HepG2 (cell line): ENCODE results near the gene ENG. TPM values are rescaled to one million over a fixed set of nuclear protein-coding genes. Genes with fewer than 3 reads are reported as not detected.
"Not testable (repeated sequence)": the region's sequence is repeated elsewhere in the genome, so short reads cannot be mapped to it uniquely, and the experiment has no call there.

ENCODE experiments used
- ATAC-seq: fragments of 200-7000 bp; cut with Tn5 transposase; 3 replicates; pipeline ENCODE4 v1.9.1; 2020; ENCODE audit warnings: mild to moderate bottlenecking, moderate library complexity
- BruUV-seq: library from RNA; stranded (reverse); fragments of 400-500 nt; replicated peaks from 2 replicates; lab custom pipeline; 2021; lab: Mats Ljungman, UMichigan
- CTCF ChIA-PET: fragments of 300-600 bp; formaldehyde crosslinking; extraction: SDS; loops from one replicate; lab custom pipeline; 2021; ENCODE audit warnings: low total read pairs, inconsistent platforms, low intra/inter-chr PET ratio; lab: Yijun Ruan, JAX
- POLR2A ChIA-PET: fragments of 350-600 bp; sonication (Branson Sonifier 250); formaldehyde crosslinking; loops from one replicate; lab custom pipeline; 2020; ENCODE audit warnings: antibody characterized with exemption, inconsistent platforms; lab: Yijun Ruan, JAX
- DNase-seq: peaks from one replicate; pipeline ENCODE4 v3.0.0-alpha.2; 2015; ENCODE audit warnings: low spot score
- FAIRE-seq: peaks from 3 replicates; lab custom pipeline; 2011; peaks lifted over from hg19 to GRCh38; lab: Jason Lieb, UNC
- H2AFZ ChIP-seq: one replicate; pipeline ENCODE4 v1.6.1; 2011; ENCODE audit warnings: low read length, inconsistent platforms
- H3K27ac ChIP-seq: fragments of 300-600 bp; 3 replicates; pipeline ENCODE4 v1.8.0; 2011; ENCODE audit warnings: mixed run types, mild to moderate bottlenecking, mixed read lengths, low read length, inconsistent platforms; ENCODE audit not compliant: insufficient read depth; ENCODE audit errors: extremely low read length
- H3K27me3 ChIP-seq, 2 experiments: fragments of 200-600 bp in 1 of 2; 2 replicates in 1 of 2; 3 replicates in 1 of 2; pipeline versions ENCODE4 v1.6.0 to v1.8.0; 2011; ENCODE audit warnings: low read length in 2 of 2, mild to moderate bottlenecking in 2 of 2, moderate library complexity in 2 of 2, inconsistent platforms in 1 of 2; ENCODE audit not compliant: insufficient read depth in 2 of 2, control insufficient read depth in 1 of 2
- H3K36me3 ChIP-seq, 2 experiments: fragments of 200-600 bp in 1 of 2; replicated peaks in 1 of 2; 2 replicates in 1 of 2; 3 replicates in 1 of 2; pipeline versions ENCODE4 v1.5.1 to v1.8.0; 2011; ENCODE audit warnings: low read length in 2 of 2, inconsistent platforms in 1 of 2; ENCODE audit not compliant: insufficient read depth in 2 of 2, control insufficient read depth in 1 of 2
- H3K4me1 ChIP-seq: 2 replicates; pipeline ENCODE4 v1.5.1; 2012; ENCODE audit warnings: low read length, inconsistent platforms; ENCODE audit not compliant: insufficient read depth
- H3K4me2 ChIP-seq: 2 replicates; pipeline ENCODE4 v1.6.0; 2011; ENCODE audit warnings: low read depth, low read length, inconsistent platforms
- H3K4me3 ChIP-seq, 3 experiments: fragments of 200-600 bp in 1 of 3; sonication (generic), shearing (Covaris generic) in 1 of 3; replicated peaks in 1 of 3; 2 replicates each; pipeline ENCODE4 v1.5.1; 2011 to 2016; ENCODE audit warnings: low read length in 3 of 3, inconsistent platforms in 2 of 3, low read depth in 2 of 3, mild to moderate bottlenecking in 2 of 3, control low read depth in 1 of 3, mixed read lengths in 1 of 3; ENCODE audit not compliant: insufficient read depth in 1 of 3
- H3K79me2 ChIP-seq: one replicate; pipeline ENCODE4 v1.6.1; 2011; ENCODE audit warnings: low read length, inconsistent platforms; ENCODE audit not compliant: insufficient read depth
- H3K9ac ChIP-seq: 2 replicates; pipeline ENCODE4 v1.6.0; 2011; ENCODE audit warnings: mild to moderate bottlenecking, low read depth, low read length, inconsistent platforms; ENCODE audit not compliant: insufficient read depth
- H3K9me3 ChIP-seq: 2 replicates; pipeline ENCODE4 v1.5.1; 2012; ENCODE audit warnings: mild to moderate bottlenecking, low read length
- H4K20me1 ChIP-seq: 2 replicates; pipeline ENCODE4 v1.6.0; 2011; ENCODE audit warnings: inconsistent platforms, mild to moderate bottlenecking, low read length, moderate library complexity; ENCODE audit not compliant: insufficient read depth
- POLR2G ChIP-seq: fragments of 200-400 bp; formaldehyde crosslinking; IDR thresholded peaks from 2 replicates; pipeline ENCODE4 v1.6.1; 2018; ENCODE audit warnings: mild to moderate bottlenecking, low read depth, low read length, moderate library complexity
- ZMYM3 ChIP-seq: sonication (generic); formaldehyde crosslinking; IDR thresholded peaks from 2 replicates; pipeline ENCODE4 v1.5.1; 2020; ENCODE audit warnings: mild to moderate bottlenecking, missing genetic modification reagents
- ZNF121 ChIP-seq: sonication (generic); formaldehyde crosslinking; IDR thresholded peaks from 2 replicates; pipeline ENCODE4 v1.5.0; 2020; ENCODE audit warnings: mild to moderate bottlenecking, missing genetic modification reagents
- ZNF484 ChIP-seq: sonication (generic); formaldehyde crosslinking; IDR thresholded peaks from 2 replicates; pipeline ENCODE4 v1.5.1; 2020; ENCODE audit warnings: mild to moderate bottlenecking, low read depth, missing genetic modification reagents, borderline replicate concordance
- WGBS: methylation state at CpG from one replicate; pipeline ENCODE4 v1.1.6; 2017; ENCODE audit warnings: low lambda C conversion rate; 5-methylcytosine and 5-hydroxymethylcytosine counted together
- in situ Hi-C: cut with HindIII; loops from 2 replicates; pipeline ENCODE4 v1.10.0; 2017; ENCODE audit warnings: low pct_unique_long_range_greater_than_20kb; ENCODE audit not compliant: extremely low pct_ligation_motif_present
- intact Hi-C: fragments of 100-400 bp; cut with micrococcal nuclease; formaldehyde crosslinking; loops from one replicate; pipeline ENCODE4 v1.10.0; 2022; ENCODE audit not compliant: unreplicated experiment
- polyA plus RNA-seq, 8 experiments: library from polyadenylated mRNA; depleted of rRNA in 3 of 8; stranded (reverse) in 7 of 8; unstranded in 1 of 8; fragments of >200 nt; fragmentation: Illumina TruSeq in 4 of 8; extraction: Trizol in 4 of 8; gene quantifications; 2 replicates each; pipeline versions ENCODE4 v1.2.1 to v1.2.3, GENCODE V29; 2011 to 2016; ENCODE audit warnings: low read depth in 4 of 8, missing spikeins in 1 of 8, mixed read lengths in 1 of 8; ENCODE audit not compliant: insufficient read depth in 1 of 8
- total RNA-seq, 5 experiments: library from RNA; depleted of rRNA; stranded (reverse); fragments of >200 nt; fragmentation: Illumina TruSeq; extraction: Trizol; gene quantifications; 2 replicates each; pipeline ENCODE4 v1.2.3, GENCODE V29; 2016; ENCODE audit warnings: low read depth in 1 of 5
- TF ChIP-seq, protein P1 (sequence below): sonication (generic); formaldehyde crosslinking; IDR thresholded peaks from 2 replicates; pipeline ENCODE4 v1.5.0; 2020; ENCODE audit warnings: mild to moderate bottlenecking, missing genetic modification reagents

ENG gene
- total and polyA plus RNA-seq, 2 of the 13 experiments (the other 11 are each of a cell fraction or from before 2014, with no cell fraction given), result 0.02 to 1.1 TPM

GRCh38 chr9:127883959-127884358, 29.5 kb upstream of the ENG start:
- intact Hi-C loops, result no loop called here
- no peak for FAIRE-seq
- no peak overlapping the region for H3K4me2 ChIP-seq
- H3K9me3 ChIP-seq, result no peaks in the 10 kb centered on the region
- H3K79me2 ChIP-seq, result no peaks in the 10 kb centered on the region
- H3K27ac ChIP-seq, result no peak overlapping the region
- no peak for DNase-seq
- TF ChIP-seq ZNF484 (CRISPR knock-in tag), result no peak
- peak; percentile 49; the same call in 1 of the 2 replicates for TF ChIP-seq POLR2G
- TF ChIP-seq, all 625 proteins: peak for 1
- CTCF ChIA-PET, result no interaction called here
- no peak overlapping the region for H2AFZ ChIP-seq
- no peaks in the 10 kb centered on the region for H3K27me3 ChIP-seq
- H4K20me1 ChIP-seq, result no peaks in the 10 kb centered on the region
- peaks cover 4% of the 10 kb centered on the region; the same call in 1 of the 2 replicates for H3K4me1 ChIP-seq
- H3K9ac ChIP-seq, result no peak overlapping the region
- in situ Hi-C loops, result no loop called here
- POLR2A ChIA-PET, result no interaction called here
- BruUV-seq, result no TSS peak
- ATAC-seq, result no peak; the same call in 1 of the 3 replicates
- 98% methylated on average over 7 of the region's 7 CpGs for WGBS
- H3K4me3 ChIP-seq, result no peak overlapping the region
- H3K36me3 ChIP-seq, result peaks cover 9 to 19% of the 10 kb centered on the region in 2 experiments; a peak in 4 of 5 replicates

- H3K4me3 ChIP-seq, H3K27me3 ChIP-seq, CTCF ChIA-PET, H4K20me1 ChIP-seq, H3K27ac ChIP-seq, in situ Hi-C loops, H3K79me2 ChIP-seq, DNase-seq, H2AFZ ChIP-seq, ATAC-seq, H3K36me3 ChIP-seq, H3K9ac ChIP-seq, FAIRE-seq, H3K9me3 ChIP-seq, BruUV-seq, intact Hi-C loops, H3K4me2 ChIP-seq: not testable (repeated sequence)
- TF ChIP-seq, protein P1, sequence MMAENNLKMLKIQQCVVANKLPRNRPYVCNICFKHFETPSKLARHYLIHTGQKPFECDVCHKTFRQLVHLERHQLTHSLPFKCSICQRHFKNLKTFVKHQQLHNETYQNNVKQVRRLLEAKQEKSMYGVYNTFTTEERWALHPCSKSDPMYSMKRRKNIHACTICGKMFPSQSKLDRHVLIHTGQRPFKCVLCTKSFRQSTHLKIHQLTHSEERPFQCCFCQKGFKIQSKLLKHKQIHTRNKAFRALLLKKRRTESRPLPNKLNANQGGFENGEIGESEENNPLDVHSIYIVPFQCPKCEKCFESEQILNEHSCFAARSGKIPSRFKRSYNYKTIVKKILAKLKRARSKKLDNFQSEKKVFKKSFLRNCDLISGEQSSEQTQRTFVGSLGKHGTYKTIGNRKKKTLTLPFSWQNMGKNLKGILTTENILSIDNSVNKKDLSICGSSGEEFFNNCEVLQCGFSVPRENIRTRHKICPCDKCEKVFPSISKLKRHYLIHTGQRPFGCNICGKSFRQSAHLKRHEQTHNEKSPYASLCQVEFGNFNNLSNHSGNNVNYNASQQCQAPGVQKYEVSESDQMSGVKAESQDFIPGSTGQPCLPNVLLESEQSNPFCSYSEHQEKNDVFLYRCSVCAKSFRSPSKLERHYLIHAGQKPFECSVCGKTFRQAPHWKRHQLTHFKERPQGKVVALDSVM, result peak; percentile 70
- peak; percentile 18; the same call in 1 of the 2 replicates for TF ChIP-seq ZMYM3 (CRISPR knock-in tag)
- TF ChIP-seq ZNF121, result peak; percentile 53; the same call in 1 of the 2 replicates
- peaks cover 21% of the 10 kb centered on the region for H3K4me1 ChIP-seq
- POLR2A ChIA-PET, result interaction anchor here (1.2 to 2.6 kb wide), 4 partner anchors 16 to 147 kb away, joined by 3 to 12 read pairs (median 4); partner anchors contain the start of gene ST6GALNAC4
- 72% methylated on average over 3 of the region's 3 CpGs for WGBS
These were observed 27.3 kb upstream of the ENG start for GRCh38 chr9:127881715-127882114.
